Activated CD4-positive, alpha-beta T cell treated with anti-CD3 and anti-CD28 coated beads, Interleukin-2, amount 50 U/mL, for 24 hours (primary cell): ENCODE measurements around the gene SPC24.
A peak's percentile ranks its signal among the peaks of the same experiment; 100 is the strongest.

Source experiments
- DNase-seq, 2 donors: peaks; one replicate each; pipeline ENCODE4 v3.0.0-alpha.2; 2020; ENCODE audit warnings: low read depth in 1 of 2, low spot score in 1 of 2

The SPC24 gene, protein sequence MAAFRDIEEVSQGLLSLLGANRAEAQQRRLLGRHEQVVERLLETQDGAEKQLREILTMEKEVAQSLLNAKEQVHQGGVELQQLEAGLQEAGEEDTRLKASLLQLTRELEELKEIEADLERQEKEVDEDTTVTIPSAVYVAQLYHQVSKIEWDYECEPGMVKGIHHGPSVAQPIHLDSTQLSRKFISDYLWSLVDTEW

GRCh38 chr19:11155373-11156120, at the start of gene SPC24:
TSS of gene SPC24 (minus strand) at chr19:11155782. CDS start at chr19:11155776, 6 bp downstream.
- peak; percentile 77 to 91 for DNase-seq

DNA sequence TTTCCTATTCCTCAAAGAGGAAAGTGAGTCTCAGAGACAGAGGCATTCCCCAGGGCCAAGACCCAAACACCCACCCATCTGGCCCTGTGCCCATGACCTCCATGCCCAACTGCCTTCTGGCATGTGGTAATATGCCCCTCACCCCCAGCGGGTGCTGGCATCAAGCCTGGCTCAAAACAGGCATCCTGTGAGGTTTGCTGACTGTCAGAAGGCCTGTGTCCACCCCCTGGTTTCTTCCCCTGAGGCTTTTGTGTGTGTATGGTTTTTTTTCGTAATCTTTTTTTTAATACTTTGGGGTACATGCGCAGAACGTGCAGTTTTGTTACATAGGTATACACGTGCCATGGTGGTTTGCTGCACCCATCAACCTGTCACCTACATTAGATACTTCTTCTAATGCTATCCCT, 49.4 kb upstream of the SPC24 start:
- no peak for DNase-seq

DNA sequence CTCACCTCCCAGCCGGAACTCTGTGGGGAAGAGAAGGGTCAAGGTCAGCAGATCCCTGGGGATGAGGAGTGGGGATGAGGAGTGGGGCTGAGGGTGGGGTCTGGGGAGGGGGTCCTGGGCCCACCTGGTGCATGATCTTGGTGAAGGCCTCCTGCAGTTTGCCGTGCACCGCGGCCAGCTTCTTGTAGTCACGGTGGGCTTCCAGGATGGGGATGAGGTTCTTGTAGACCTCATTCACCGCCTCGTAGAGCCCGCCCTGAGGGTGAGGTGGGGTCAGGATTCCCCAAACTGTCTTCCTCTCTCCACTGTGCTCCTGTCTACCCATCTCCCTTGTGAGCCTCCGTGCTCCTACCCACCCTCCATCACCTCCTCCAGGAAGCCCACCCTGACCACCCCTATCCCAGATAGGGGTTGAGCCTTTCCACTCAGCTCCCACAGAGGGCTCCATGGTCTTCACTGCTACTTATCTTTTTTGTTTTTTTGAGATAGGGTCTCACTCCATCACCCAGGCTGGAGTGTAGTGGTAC, 48.6 kb upstream of the SPC24 start:
- no peak for DNase-seq

- DNase-seq = peak in 1 of 2 donors; percentile 9
These were observed 47.9 kb upstream of the SPC24 start for GRCh38 chr19:11203194-11204075.

DNA sequence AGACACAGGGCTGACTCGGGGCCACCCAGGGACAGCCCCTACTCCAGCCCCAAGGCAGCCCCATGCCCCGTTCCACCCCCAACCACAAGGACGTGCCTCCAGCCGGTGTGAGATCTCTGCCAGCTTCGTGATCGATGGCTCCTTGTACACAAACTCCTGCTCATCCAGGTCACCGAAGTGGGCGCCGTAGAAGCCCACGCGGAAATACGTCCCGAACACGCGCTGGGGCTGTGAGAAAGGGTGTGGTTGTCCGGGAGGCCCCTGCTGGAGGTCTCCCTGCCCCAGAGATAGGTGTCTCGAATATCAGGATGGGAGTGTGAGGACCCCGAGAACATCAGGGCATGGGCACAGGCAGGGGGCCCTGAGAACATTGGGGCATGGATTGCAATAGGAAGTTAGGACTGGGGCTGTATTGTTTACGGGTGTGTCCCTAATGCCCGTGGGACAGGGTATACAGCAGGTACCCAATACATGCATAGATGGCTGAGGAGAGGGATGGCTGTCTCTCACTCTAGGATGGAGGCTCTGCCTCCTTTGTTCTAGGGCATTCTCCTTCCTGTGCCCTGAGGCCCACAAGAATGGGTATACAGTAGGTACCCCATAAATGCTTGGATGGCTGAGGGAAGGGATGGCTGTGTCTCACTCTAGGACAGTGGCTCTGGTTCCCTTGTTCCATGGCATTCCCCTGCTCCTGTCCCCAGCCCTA, 47.1 kb upstream of the SPC24 start:
- no peak for DNase-seq

DNA sequence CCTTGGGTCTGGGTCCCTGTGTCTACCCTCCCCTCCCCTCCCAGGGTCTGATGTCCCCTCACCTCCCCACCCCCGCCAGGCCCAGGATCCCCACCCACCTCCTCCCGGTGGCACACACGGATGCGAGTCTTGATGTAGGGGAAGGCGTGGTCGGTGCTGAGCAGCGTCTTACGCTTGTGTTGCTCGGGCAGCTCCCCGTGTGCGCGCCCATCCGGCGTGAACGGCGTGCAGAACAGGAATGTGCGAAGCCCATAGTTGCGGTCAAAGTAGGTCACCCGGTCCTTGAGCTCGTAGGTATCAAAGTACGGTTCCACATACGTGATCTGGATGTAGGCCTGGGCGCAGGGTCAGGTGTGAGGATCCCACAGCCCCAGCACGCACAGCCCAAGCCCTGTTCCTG, 46.2 kb upstream of the SPC24 start:
- no peak for DNase-seq

DNA sequence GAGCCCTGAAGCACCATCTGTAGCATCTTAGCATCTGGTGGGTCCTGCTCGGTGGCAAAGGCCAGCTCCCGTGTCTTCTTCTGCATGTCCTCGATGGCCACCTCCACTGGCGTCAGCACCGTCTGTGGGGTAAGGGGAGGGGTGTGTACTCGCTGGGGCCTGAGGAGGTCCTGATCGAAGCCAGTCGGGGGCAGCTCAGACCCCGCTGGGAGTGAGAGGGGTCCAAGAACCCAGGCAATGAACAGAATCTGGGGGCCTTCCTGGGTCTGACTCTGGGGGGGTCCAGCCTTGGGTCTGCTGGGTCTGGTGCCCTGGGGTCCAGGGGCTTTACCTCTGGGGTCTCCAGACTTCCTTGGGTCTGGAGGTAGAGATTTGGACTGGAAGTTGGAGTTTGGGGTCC, 45.3 kb upstream of the SPC24 start:
- no peak for DNase-seq

DNA sequence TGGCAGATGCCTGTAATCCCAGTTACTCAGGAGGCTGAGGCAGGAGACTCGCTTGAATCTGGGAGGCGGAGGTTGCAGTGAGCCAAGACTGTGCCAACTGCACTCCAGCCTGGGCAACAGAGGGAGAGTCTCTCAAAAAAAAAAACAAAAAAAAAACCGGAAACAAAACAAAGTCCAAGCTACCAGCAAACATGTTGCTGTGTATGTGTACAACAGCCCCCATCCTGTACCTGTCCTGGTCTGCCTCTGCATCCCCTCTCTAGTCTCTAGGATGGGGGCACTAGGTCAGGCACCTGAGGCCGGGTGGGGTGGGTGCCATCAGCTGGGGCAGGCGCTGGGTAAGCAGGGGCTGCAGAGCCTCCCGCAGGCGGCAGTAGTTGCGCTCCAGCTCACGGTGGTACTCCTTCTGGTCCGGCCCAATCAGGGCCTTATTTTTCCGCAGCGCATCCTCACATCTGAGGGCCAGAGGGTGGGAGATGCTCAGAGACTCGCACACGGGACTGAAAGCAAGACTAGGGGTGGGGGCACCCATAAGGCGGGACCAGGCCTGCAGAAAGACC, 44.5 kb upstream of the SPC24 start:
- no peak for DNase-seq

DNA sequence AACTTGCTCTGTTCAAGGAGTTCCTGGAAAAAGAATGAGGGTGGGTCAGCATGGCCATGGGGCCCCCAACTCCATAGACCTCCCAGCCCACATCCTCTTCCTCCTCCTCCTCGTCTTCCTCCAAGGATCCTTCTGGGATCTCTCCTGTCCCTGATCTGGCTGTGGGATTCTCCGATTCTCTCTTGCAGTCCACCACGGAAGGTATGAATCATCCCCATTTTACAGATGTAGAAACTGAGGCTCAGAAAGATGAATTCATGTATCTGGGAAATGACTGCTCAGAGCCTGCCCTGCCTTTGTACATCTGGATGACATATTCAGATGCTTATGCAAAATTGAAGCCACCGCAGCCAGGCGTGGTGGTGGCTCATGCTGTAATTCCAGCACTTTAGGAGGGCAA, 43.9 kb upstream of the SPC24 start:
- DNase-seq = no peak

DNA sequence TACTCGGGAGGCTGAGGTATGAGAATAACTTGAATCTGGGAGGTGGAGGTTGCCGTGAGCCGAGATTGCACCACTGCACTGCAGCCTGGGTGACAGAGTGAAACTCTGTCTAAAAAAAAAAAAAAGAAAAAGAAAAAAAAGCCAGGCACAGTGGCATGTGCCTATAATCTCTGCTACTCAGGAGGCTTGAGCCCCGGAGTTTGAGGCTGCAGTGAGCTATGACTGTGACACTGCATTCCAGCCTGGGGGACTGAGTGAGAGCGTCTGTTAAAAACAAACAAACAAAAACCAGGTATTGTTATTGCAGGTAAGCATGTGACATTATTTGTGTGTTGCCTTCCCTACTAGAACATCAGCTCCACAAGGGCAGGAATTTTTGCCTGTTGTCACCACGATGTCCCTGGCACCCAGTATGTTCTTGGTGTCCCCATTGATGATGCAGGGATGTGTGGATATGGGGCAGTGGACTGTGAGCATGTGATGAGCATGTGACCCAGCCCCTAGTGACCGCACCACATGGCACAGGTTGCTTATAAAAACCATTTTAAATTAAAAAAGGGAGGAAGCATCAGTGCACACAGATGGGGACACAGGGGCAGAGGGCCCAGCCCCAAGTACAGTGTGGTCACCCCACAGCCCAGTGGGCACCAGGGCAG, 43.3 kb upstream of the SPC24 start:
- DNase-seq = no peak

DNA sequence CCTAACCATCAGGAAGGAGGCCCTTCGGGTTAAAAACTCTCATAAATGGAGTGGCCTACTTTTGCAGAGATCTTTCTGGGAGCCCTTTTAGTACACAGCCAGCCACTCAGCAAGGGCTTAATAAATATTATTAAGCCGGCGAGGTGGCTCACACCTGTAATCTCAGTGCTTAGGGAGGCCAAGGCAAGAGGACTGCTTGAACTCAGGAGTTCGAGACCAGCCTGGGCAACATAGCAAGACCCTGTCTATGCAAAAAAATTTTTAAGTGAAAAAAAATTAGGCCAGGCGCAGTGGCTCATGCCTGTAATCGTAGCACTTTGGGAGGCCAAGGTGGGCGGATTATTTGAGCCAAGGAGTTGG, 42.6 kb upstream of the SPC24 start:
- DNase-seq = no peak

DNA sequence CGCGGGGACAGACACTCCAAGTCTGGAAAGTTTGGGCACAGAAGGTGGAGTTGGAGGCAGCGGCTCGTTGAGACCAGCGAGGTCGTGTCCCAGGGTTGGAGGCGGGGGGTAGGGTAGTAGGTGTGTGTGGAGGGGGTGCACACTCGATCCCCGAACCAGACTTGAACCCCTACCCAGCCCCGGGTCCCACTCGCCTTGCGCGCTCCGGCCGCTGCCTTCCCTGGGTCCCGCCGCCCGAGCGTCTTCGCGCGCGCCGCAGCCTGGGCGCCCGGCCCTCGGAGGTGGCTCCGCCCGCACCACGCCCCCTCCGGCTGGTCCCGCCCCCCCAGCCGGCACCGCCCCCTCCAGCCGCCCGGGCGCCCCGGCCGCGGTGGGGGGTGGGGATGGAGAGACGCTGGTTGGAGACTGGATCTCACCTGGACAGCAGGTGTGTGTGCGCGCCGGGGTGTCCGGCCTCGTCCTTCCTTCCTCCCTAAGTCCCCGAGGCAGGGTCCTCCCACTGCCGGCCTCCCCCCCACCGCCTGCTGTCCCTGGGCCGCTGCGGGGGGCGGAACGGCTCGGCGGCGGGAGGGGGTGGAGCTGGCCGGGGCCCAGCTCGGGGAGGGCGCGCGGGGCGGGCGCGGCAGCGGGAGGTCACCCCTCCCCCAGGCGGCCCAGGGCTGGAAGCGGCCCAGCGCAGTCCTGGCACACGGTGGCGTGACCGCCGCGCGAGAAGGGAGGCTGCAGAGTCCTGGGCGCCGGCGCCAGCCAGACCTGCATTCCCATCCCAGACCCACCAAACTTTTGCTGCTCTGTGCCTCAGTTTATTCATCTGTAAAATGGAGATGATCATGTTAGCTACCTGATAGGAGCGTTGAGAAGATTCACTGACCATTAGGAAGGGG, 42.0 kb upstream of the SPC24 start, which contains the start of gene KANK2:
KANK2 (minus strand) TSS at position 255 of the 884 bp plus-strand sequence. CDS start 3,034 bp downstream, outside the sequence.
- peak; percentile 44 to 63 for DNase-seq

DNA sequence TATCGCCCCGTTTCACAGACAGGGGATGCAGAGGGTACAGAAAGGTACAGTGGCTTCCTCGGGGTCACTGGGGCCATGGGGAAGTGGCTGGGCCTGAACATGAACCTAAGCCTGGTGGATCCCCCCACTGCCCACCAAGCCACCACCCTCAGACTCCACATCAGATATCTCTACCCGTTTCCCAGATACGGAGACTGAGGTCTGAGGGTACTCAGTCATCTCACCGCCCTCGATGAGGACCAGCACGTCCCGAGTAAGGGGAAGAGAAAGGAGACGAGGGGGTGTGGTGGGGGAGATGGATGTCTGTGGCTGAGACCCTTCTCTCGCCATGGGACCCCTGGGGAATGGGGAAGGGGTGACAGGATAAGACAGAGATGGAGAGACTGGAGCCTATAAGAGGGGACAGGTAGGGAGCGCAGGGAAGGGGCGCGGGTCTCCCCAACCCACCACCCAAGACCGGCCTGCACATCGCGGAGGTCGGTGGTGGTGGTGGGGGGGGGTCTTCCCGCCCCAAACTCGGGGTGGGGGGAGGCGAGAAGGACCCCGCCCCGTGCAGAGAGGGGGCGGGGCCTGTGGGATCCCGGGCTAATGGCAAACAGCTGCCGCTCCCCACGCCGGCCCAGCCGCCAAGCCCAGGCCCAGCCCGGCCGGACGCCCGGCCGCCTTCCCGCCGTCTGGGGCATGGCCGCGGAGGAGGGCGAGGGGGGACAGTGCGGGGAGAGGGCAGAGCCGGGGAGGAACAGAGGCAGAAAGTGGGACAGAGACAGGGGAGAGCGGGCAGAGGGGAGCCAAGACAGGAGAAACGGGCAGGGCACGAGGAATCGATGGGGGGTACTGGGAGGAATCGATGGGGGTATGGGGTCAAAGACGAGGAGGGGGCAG, 41.1 kb upstream of the SPC24 start:
- DNase-seq = no peak

DNA sequence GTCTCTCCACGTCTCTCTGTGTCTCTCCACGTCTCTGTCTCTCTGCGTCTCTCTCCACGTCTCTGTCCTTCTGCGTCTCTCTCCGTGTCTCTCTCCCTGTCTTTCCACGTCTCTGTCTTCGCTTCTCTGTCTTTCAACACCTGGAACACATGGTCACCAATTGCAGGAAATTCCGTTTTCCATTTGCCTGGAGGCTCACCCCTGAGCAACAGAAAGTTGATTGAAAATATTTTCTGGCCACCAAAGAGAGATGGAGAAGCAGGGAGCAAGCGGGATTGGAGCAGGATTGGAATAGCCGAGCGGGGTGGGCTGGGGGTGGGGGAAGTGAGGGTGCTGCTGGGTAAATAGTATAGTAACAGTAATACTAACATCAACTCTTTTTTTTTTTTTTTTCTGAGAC, 40.1 kb upstream of the SPC24 start:
- DNase-seq = no peak

DNA sequence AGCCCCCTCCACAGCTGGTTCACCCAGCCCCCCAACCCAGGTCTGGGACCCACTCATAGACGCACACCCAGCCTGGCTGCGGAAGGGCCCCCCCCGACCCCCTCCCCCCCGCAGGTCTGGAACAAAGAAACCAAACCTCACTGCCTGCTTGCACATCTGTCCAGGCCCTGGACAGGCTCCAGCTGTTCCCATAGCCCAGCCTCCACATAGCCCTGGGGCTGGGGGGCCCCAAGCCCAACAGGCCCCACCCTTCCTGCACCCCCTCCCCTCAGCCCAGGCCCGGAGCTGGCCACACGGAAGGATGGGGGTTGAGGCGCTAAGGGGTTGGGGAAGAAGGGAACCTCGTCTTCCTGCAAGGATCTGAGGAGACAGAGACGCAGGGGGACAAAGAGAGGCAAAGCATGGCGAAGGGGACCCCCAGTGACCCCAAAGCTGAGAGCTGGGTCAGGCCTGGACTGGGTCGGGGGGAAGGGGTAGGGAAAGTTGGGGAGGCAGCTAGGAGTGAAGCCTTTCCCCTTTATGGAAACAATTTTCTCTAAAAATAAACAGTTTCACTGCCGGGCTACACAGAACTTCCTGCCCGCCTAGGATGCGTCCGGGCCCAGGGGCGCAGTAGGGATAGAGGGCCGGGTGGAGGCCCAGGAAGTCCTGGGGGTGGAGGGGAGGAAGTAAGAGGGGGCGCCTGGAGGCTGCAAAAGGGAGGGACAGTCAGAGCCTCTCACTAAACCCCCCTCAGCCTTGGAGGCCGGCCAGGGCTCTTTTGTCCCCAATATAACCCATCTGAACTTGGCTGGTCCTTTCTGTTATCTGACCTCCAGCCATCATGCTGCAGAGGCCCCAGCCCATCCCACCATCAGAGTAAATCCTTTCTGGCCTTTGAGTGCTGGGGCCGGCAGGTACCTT, 39.3 kb upstream of the SPC24 start:
- DNase-seq = no peak

- DNase-seq = no peak
These were observed 38.6 kb upstream of the SPC24 start for GRCh38 chr19:11194173-11194572.
